Glutamatergic neuron (in vitro differentiated cells): ENCODE measurements around the gene C2CD4D. TPM values are rescaled to one million over a fixed set of nuclear protein-coding genes. Genes with fewer than 3 reads are reported as not detected.

Experiments
- DNase-seq: peaks from one replicate; pipeline ENCODE4 v3.0.0; 2022
- H3K27ac Mint-ChIP-seq: one replicate; pipeline ENCODE4 v1.8.0; 2020; ENCODE audit warnings: mild to moderate bottlenecking, mixed read lengths, inconsistent platforms; ENCODE audit not compliant: unreplicated experiment
- H3K27me3 Mint-ChIP-seq: one replicate; pipeline ENCODE4 v1.8.0; 2020; ENCODE audit warnings: mild to moderate bottlenecking, moderate library complexity, mixed read lengths, inconsistent platforms; ENCODE audit not compliant: unreplicated experiment
- H3K36me3 Mint-ChIP-seq: one replicate; pipeline ENCODE4 v1.8.0; 2020; ENCODE audit warnings: mild to moderate bottlenecking, mixed read lengths, inconsistent platforms; ENCODE audit not compliant: unreplicated experiment
- H3K4me1 Mint-ChIP-seq: one replicate; pipeline ENCODE4 v1.8.0; 2020; ENCODE audit warnings: mild to moderate bottlenecking, low read depth, mixed read lengths, inconsistent platforms; ENCODE audit not compliant: unreplicated experiment
- H3K4me3 Mint-ChIP-seq: one replicate; pipeline ENCODE4 v1.8.0; 2020; ENCODE audit warnings: mild to moderate bottlenecking, mixed read lengths, inconsistent platforms; ENCODE audit not compliant: unreplicated experiment
- H3K9me3 Mint-ChIP-seq: one replicate; pipeline ENCODE4 v1.8.0; 2020; ENCODE audit warnings: mild to moderate bottlenecking, moderate library complexity, mixed read lengths, inconsistent platforms; ENCODE audit not compliant: unreplicated experiment
- CTCF ChIP-seq: fragments of 200-600 bp; sonication (generic); IDR thresholded peaks from one replicate; pipeline ENCODE4 v1.5.0; 2021; ENCODE audit not compliant: partially characterized antibody, unreplicated experiment
- total RNA-seq: library from RNA; stranded (reverse); fragmentation: NEBNext Ultra II Directional; extraction: Animal tissue kit (Norgen Biotek cat#: 25700); gene quantifications from one replicate; pipeline ENCODE4 v1.2.1, GENCODE V29; 2021; ENCODE audit not compliant: unreplicated experiment

Gene C2CD4D
- total RNA-seq, 1 donor from 2014 or later: not detected

- Mint-ChIP-seq H3K4me1 (peaks cover 2% of the 10 kb centered on the region), H3K36me3 (peaks cover 7% of the 10 kb centered on the region), H3K9me3 (peaks cover 2% of the 10 kb centered on the region), H3K27ac (no peak overlapping the region), H3K27me3 (peaks cover 13% of the 10 kb centered on the region), H3K4me3 (no peak overlapping the region)
- no peak for DNase-seq
- no peak for TF ChIP-seq CTCF
Measured at GRCh38 chr1:151802372-151802771, 37.2 kb downstream of the C2CD4D start.

- peaks cover 2% of the 10 kb centered on the region for H3K4me1 Mint-ChIP-seq
Measured at GRCh38 chr1:151801846-151802245, 37.8 kb downstream of the C2CD4D start.

GRCh38 chr1:151801310-151801820, 38.3 kb downstream of the C2CD4D start:
- H3K27ac Mint-ChIP-seq: no peak overlapping the region
- no peak for TF ChIP-seq CTCF
- no peak for DNase-seq
- peaks cover 7% of the 10 kb centered on the region for H3K36me3 Mint-ChIP-seq
- H3K27me3 Mint-ChIP-seq: peaks cover 13% of the 10 kb centered on the region
- no peak overlapping the region for H3K4me3 Mint-ChIP-seq
- H3K4me1 Mint-ChIP-seq: peaks cover 2% of the 10 kb centered on the region
- peaks cover 2% of the 10 kb centered on the region for H3K9me3 Mint-ChIP-seq

More at GRCh38 chr1:151801846-151802245, 37.8 kb downstream of the C2CD4D start:
- no peak for DNase-seq
- H3K27me3 Mint-ChIP-seq: peaks cover 13% of the 10 kb centered on the region
- TF ChIP-seq CTCF: no peak
- peaks cover 2% of the 10 kb centered on the region for H3K9me3 Mint-ChIP-seq
- H3K27ac Mint-ChIP-seq: no peak overlapping the region
- H3K4me3 Mint-ChIP-seq: no peak overlapping the region
- H3K36me3 Mint-ChIP-seq: peaks cover 7% of the 10 kb centered on the region

- Mint-ChIP-seq H3K4me3 (no peak overlapping the region), H3K36me3 (peaks cover 7% of the 10 kb centered on the region), H3K9me3 (peaks cover 2% of the 10 kb centered on the region), H3K27ac (no peak overlapping the region), H3K27me3 (peaks cover 13% of the 10 kb centered on the region), H3K4me1 (peaks cover 2% of the 10 kb centered on the region)
- no peak for TF ChIP-seq CTCF
- DNase-seq: no peak
Measured at GRCh38 chr1:151800830-151801229, 38.8 kb downstream of the C2CD4D start.

- peaks cover 2% of the 10 kb centered on the region for H3K4me1 Mint-ChIP-seq
- no peak for TF ChIP-seq CTCF
- peaks cover 7% of the 10 kb centered on the region for H3K36me3 Mint-ChIP-seq
- no peak overlapping the region for H3K27ac Mint-ChIP-seq
- H3K4me3 Mint-ChIP-seq: peak overlapping the region; percentile 20
- H3K27me3 Mint-ChIP-seq: peaks cover 11% of the 10 kb centered on the region
- H3K9me3 Mint-ChIP-seq: peaks cover 2% of the 10 kb centered on the region
- DNase-seq: no peak
Measured at GRCh38 chr1:151799179-151800022, 40.2 kb downstream of the C2CD4D start.
